ENCODE results near the gene PVALB.

Gene PVALB

DNA sequence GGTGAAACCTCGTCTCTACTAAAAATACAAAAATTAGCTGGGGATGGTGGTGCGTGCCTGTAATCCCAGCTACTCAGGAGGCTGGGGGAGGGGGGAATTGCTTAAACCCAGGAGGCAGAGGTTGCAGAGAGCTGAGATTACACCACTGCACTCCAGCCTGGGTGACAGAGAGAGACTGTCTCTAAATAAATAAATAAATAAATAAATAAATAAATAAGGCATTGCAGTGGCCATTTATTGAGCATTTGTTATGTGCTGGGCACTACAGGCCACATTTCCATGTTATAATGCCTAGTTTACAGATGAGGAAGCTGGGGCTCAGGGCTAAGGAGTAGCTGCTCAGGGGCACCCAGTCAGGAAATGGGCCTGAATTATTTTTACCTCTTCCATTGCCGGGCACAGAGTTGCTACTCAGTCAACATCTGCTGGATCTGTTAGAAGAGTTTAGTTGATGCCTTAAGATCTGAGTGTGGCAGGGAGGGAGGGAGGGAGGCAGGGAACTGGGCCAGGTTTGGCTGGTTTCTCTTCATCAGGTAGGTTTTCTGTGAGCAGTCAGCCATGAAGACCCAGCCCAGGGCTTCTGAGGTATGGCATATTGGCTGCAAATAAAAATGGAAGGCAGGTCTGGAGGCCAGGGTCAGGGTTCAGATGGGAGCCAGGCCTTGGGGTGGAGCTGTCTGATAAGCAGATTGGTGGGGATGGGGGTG, 5.6 kb downstream of the PVALB start:
- DNase-seq (ENCODE audit: low spot score): no peak

DNA sequence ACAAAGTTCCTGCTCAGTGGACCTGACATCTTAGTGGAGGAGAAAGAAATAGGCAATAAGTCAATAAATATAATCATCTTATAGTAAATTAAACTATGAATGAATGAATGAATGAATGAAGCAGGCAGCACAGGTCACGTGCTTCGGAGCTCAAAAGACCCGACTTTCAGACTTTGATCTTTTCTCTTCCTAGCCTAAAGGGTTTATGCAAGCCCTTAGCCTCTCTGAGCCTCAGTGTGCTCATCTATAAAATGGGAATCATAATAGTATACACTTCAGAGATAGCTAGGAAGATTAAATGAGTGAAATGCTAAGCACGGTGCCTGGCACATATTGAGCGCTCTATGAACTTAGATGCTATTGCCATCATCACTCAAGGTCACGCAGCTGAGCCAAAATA, 7.5 kb downstream of the PVALB start:
- no peak for DNase-seq (ENCODE audit: low spot score)

DNA sequence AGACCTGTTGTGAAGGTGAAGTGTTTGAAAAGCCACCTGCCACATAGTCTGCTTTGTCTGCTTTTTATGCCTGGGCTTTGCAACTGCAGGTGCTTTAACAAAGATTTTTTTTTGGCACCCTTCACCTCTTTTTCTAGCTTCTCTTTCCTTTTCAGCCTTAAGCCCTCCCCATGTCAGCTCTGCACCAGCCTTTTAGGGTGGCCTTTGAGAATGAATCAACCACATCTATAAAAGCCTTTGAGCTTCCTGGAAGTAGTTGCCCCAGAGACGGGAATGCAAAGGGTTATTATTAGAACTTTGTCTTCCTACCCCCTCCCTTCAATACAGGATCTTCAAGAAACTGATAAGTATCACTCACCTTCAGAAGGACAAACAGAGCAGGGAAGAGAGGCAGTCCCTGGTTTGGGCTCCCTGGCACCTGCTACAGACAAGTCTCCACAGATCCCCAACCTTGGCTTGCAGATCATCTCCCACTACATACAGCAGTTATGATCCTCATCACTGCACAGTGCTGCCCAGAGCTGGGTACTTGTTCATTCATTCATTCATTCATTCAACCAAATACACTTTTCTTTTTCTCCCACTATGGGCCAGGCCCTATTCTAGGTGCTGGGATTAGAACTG, 8.0 kb downstream of the PVALB start:
- no peak for DNase-seq (ENCODE audit: low spot score)

DNA sequence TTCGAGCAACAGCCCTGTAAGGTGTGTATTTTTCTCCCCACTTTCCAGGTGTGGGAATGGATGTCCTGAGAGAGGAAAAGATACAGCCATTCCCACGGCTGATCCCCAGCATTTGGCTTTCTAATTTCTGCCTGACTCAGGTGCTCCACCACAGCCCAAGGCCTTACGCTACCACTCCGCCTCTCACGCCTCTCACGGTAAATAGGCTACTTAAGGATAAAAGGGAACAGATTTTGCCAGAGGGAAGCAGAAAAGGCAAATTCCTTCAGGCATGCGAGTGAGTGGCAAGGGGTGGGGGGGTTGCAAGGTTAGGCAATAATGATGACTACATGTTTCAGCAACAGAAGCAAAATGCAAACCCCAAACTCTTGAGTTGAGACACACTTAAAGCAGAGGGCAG, 9.2 kb downstream of the PVALB start:
- no peak for DNase-seq (ENCODE audit: low spot score)

DNA sequence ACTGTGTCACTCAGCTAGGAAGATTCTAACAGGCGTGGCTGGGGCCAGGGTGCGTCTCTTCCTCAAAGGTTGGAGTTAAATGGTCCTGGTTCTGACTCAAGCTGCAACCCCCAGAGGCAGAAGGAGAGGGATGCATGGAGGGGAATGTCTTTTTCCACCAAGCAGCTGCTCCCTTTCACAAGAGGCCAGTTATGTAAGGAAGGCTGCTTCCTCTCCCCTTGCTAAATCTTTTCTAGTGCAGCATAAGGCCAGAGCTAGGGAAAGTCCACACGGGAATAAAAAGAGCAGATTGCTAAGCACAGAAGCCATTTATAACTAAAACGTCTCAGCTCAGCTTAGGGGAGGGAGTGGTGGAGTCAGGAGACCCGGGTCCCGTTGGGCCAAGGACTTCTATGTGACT, 10.0 kb downstream of the PVALB start:
- no peak for DNase-seq (ENCODE audit: low spot score)

DNA sequence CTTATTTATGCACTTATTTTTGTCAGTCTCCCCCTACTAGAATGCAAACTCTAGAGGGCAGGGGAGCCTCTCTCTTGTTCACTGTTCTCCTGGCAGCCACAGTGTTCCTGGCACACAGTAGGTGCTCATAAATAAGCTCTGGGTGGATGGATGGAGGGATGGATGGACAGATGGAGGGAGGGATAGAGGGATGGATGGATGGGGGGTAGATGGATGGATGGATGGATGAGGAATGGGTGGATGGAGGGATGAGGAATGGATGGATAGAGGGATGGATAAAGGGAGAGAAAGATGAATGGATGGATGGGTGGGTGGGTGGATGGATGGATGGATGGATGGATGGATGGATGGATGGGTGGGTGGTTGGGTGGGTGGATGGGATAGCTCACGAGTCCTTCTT, 13.5 kb downstream of the PVALB start:
- no peak for DNase-seq (ENCODE audit: low spot score)

DNA sequence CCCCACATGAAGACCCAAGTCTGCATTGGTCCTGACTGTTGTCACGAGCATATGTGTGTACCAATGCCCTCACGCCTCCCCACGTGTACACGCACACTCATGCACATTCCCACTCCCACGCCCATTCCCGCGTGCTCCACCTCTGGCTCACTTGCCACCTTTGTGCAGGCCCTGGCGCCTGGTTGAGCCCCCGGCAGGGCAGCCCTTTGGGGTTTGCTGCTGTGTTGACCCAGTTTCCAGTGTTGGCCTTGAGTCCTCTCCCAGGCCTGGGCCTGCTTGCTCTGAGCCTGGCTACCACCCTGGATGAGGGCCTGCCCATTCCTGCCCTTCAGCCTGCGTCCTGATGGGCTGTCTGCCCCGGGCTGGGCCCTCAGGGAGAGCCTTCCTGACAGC, 18.2 kb downstream of the PVALB start:
- no peak for DNase-seq (ENCODE audit: low spot score)

DNA sequence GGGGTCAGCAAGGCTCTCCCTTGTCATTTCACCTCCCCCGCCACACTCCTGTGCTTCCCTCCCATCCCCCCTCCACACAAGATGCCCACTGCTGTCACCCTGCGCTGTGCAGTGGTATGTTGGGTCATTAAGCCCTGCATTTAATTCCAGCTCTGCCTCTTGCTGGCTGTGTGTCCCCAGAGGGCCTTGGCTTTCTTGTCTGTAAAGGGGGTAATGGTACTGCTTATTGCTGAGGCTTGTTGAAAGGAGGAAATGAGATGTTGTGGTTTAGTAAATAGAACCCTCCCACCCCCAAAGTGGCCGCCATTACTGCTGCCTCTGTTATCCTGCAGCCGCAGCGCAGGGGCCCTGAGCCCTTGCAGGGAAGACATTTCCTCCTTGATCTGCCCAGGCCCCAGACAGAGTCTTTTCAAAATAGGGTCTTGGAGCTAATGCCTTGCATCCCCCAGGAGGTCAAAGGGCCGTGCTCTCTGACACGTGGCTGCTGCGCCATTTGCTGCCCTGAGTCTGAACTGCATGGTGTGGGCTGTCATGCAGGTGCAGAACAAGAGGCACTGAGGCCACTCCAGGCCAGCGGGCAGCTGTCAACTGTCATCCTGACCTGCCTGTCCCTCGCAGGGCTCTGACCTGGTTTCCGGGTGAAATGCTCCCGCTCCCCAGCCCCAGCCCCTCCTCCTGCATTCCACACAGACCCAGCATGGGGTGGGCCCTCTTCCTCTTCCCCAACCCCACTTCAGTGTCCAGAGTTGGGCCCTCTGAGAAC, 18.7 kb downstream of the PVALB start:
- DNase-seq (ENCODE audit: low spot score): no peak

DNA sequence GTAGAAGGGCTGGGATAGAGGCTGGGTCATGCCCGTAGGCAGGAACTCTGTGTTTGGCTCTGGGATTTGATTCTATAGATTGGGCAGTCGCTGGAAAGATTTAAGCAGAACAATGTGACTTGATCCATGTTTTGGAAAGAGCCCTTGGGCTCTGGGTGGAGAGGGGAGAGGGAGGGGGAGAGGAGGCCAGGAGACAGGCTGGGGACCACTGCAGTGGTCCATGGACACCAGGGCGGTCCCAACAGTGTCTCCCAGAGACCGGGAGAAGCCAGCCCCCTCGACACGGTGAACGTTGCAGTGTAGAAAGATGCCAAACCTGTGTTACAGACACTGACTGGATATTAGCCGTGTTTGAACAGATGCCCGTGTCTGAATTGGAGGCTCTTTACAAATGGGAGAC, 19.5 kb downstream of the PVALB start:
- no peak for DNase-seq (ENCODE audit: low spot score)

GRCh38 chr22:36796552-36797175, 20.2 kb downstream of the PVALB start:
- no peak for DNase-seq (ENCODE audit: low spot score)

DNA sequence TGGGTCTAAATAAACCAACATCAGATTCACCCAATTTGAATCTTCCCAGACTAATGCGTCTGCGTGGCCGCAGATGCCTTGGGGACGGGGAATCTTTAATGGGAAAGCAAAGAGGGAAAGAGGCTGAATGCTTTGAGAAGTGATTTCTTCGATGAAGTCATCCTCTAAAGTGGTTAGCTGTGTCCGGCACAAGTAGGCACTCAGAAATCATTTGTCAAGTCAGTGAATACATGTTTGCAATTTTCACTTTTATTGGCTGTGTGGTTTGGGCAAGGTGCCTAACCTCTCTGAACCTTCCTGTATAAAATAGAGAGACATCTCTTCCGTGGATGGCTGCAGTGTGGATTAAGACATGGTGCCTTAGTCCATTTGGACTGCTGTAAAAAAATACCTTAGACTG, 21.2 kb downstream of the PVALB start:
- DNase-seq (ENCODE audit: low spot score): no peak

- no peak for DNase-seq (ENCODE audit: low spot score)
Observed at GRCh38 chr22:36790648-36791047, 26.2 kb downstream of the PVALB start.

- no peak for DNase-seq (ENCODE audit: low spot score)
Observed at GRCh38 chr22:36787204-36787988, 29.4 kb downstream of the PVALB start.

GRCh38 chr22:36783743-36784142, 33.1 kb downstream of the PVALB start:
- DNase-seq (ENCODE audit: low spot score): no peak

DNA sequence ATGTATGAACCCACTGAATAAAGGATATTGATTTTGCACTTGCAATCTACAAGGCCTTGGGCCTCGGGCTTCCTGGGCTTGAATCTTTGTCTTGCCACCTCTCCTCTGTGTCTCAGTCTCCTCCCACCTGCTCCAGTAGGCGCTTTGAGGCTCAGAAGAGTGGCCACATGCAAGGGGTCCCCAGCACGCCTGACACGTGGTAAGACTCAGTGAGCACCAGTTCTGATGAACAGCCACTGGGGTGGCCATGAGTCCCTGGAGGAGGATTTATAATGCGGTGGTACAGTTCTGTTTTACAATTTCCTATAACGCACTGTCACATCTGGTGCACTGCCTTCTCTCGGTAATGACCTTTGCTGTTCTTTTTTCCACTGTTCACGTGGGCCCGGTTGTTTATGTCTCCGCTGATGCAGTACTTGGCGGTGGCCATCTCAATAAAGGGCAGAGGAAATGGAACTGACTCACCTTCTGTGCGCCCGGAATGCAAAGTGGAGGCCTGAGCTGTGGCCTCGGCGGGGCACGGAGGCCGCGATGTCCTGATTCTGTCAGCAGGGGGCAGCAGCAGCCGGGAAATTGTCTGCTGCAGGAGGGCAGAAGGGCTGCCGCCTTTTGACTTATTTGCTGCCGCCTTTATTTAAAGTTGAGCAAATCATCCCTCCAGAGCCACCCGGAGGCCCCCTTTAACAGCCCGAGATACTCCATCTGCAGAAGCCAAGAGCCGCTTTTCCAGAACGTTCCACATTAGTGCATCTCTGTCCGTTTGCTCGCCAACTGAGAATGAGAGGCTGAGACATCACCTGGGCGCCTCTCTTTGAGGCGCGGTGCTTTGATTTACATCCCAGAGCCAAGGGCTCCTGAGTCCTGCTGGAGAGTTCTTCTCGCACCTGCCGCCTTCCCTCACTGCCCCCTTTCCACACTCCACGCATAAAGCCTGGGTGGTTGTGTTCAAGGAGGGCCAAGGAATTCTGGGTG, 34.9 kb downstream of the PVALB start:
- peak; percentile 65 for DNase-seq (ENCODE audit: low spot score)

DNA sequence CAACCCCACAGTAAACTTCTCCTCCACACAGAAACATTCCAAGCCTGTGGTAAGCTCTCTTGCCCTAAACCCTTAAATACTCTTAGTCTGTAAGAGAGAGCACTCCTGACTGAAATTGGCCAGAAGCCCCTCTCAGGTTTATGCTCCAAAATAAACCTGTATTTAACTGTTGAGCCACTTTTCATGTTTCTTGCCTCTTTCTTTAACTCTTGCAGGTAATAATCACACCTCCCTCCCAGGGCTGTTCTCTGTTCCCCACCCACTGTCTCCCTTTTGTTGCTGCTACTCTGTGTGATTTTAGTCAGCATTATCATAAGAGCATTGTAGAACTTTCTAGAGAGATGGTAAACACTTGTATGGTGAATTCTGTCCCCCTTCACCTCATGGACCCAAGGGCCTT, 38.8 kb downstream of the PVALB start:
- no peak for DNase-seq (ENCODE audit: low spot score)

GRCh38 chr22:36776722-36777121, 40.1 kb downstream of the PVALB start:
- DNase-seq (ENCODE audit: low spot score): no peak

GRCh38 chr22:36775964-36776669, 40.7 kb downstream of the PVALB start, which contains the start of gene IFT27:
Gene IFT27 (minus strand): TSS chr22:36776119. CDS start chr22:36775707, 412 bp downstream.
- peak; percentile 100 for DNase-seq (ENCODE audit: low spot score)

DNA sequence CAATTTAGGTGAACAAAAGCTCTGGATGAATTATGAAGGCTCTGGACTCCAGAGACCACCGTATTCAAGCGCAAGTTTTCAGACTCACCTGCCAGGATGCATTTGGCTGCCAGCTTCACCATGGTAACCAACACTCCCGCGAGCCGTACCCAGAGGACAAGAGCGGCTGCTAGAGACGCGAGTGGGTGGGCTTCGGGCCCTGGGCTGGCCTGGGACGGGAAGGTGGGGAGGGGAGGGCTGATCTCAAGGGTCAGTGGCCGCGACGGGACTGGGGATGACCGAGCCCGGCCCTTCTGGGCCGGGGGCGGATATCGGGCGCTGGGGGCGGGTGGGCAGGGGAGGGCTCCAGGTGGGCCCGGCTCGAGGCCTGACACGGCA, 41.3 kb downstream of the PVALB start:
- no peak for DNase-seq (ENCODE audit: low spot score)

GRCh38 chr22:36773935-36774334, 42.9 kb downstream of the PVALB start:
- DNase-seq (ENCODE audit: low spot score): peak; percentile 34
